ENCODE data around the gene CARMIL1. TPM values are rescaled to one million over a fixed set of nuclear protein-coding genes. Genes with fewer than 3 reads are reported as not detected.

Gene CARMIL1
- total and polyA plus RNA-seq, 2 of the 8 experiments (the other 6 are each of a cell fraction or from before 2014, with no cell fraction given) = 20.3 to 40.4 TPM

- H3K18ac ChIP-seq (ENCODE audit: extremely low read depth, low read length) = no peak overlapping the region
- H2AK5ac ChIP-seq (ENCODE audit: low read depth, low read length) = no peak overlapping the region
- no peak overlapping the region for H2BK20ac ChIP-seq (ENCODE audit: low read length)
- POLR2A ChIA-PET (ENCODE audit: partially characterized antibody) = no interaction called here
- H3K79me2 ChIP-seq (ENCODE audit: control insufficient read depth in 1 of 2, insufficient read depth in 2 of 2, low read length in 2 of 2) = no peaks in the 10 kb centered on the region
- H4K20me1 ChIP-seq (replicated peaks in 1 of 2; ENCODE audit: control insufficient read depth in 1 of 2, insufficient read depth in 2 of 2, low read length in 2 of 2) = no peaks in the 10 kb centered on the region
- DNase-seq (ENCODE audit: low read depth in 1 of 2, low spot score in 2 of 2) (no peak), FAIRE-seq (no peak)
- H3K27me3 ChIP-seq (replicated peaks in 1 of 4; ENCODE audit: control insufficient read depth in 3 of 4, extremely low read depth in 1 of 4, insufficient read depth in 3 of 4, low read length in 3 of 4) = no peaks in the 10 kb centered on the region
- no peak overlapping the region for H3K23ac ChIP-seq (ENCODE audit: insufficient read length)
- no peak overlapping the region for H3K14ac ChIP-seq (ENCODE audit: insufficient read length)
- H3K4me1 ChIP-seq (replicated peaks in 1 of 4; ENCODE audit: control insufficient read depth in 3 of 4, insufficient read depth in 4 of 4, low read length in 3 of 4) = no peaks in the 10 kb centered on the region
- H3K4me3 ChIP-seq (ENCODE audit: extremely low read depth in 1 of 4, insufficient read depth in 2 of 4, low read depth in 3 of 4, low read length in 4 of 4) = no peak overlapping the region
- H4K8ac ChIP-seq (ENCODE audit: extremely low read depth, insufficient read depth, low read length) = no peak overlapping the region
- H3K36me3 ChIP-seq (ENCODE audit: control insufficient read depth in 2 of 4, insufficient read depth in 4 of 4, low read length in 3 of 4) = peaks cover 0 to 6% (median under 1%) of the 10 kb centered on the region in 4 experiments; a peak in 2 of 8 replicates
- H4K91ac ChIP-seq (replicated peaks; ENCODE audit: insufficient read length, low read length) = no peak overlapping the region
- H2BK120ac ChIP-seq (replicated peaks; ENCODE audit: low read depth, low read length) = no peak overlapping the region
- H3K9me3 ChIP-seq (ENCODE audit: insufficient read depth in 2 of 2, low read depth in 1 of 2, low read length in 1 of 2) = no peaks in the 10 kb centered on the region
- no peak overlapping the region for H3K4me2 ChIP-seq (ENCODE audit: insufficient read depth in 1 of 2, low read depth in 2 of 2, low read length in 2 of 2)
- no peak overlapping the region for H3K56ac ChIP-seq (replicated peaks; ENCODE audit: insufficient read length, low read depth, low read length)
- no peaks in the 10 kb centered on the region for H3K79me1 ChIP-seq (ENCODE audit: low read depth, low read length)
- CTCF ChIA-PET (ENCODE audit: partially characterized antibody) = interaction anchor here (1.7 to 1.9 kb wide), 3 partner anchors 14 to 258 kb away, joined by 4 to 7 read pairs (median 5); partner anchors contain the start of gene CARMIL1
- no peak overlapping the region for H3K27ac ChIP-seq (ENCODE audit: low read depth, low read length)
- TF ChIP-seq ZNF274 (IDR thresholded peaks at IDR 0.05; ENCODE audit: borderline replicate concordance, extremely low read depth, low read length) = no peak
- no peak for TF ChIP-seq BCL11A (IDR thresholded peaks at IDR 0.05; ENCODE audit: low read depth in 2 of 2, low read length in 2 of 2)
- TF ChIP-seq KDM5A (IDR thresholded peaks at IDR 0.05; ENCODE audit: low read length) = no peak
- no peak for TF ChIP-seq TBP (IDR thresholded peaks at IDR 0.05; ENCODE audit: low read depth, low read length)
- no peak for TF ChIP-seq ATF2 (IDR thresholded peaks at IDR 0.05; ENCODE audit: low read length)
- TF ChIP-seq NANOG (IDR thresholded peaks at IDR 0.05; ENCODE audit: insufficient read depth, low read depth, low read length, poor library complexity, severe bottlenecking) = no peak
- TF ChIP-seq SRF (IDR thresholded peaks at IDR 0.05; ENCODE audit: low read depth, low read length) = no peak
- TF ChIP-seq ATF3 (IDR thresholded peaks at IDR 0.05; ENCODE audit: insufficient read depth, low read depth, low read length) = no peak
- TF ChIP-seq FOSL1 (IDR thresholded peaks at IDR 0.05; ENCODE audit: insufficient read depth, low read depth, low read length) = no peak
- no peak for TF ChIP-seq RBBP5 (IDR thresholded peaks at IDR 0.05; ENCODE audit: borderline replicate concordance, low read depth, low read length)
- no peak overlapping the region for H3K9ac ChIP-seq (replicated peaks in 1 of 4; ENCODE audit: extremely low read depth in 1 of 4, low read depth in 3 of 4, low read length in 3 of 4)
- H2BK12ac ChIP-seq (ENCODE audit: low read depth, low read length) = no peak overlapping the region
- WGBS, 2 experiments (ENCODE audit: extremely low coverage in 1 of 2, insufficient coverage in 1 of 2, insufficient read length in 1 of 2, insufficient replicate concordance in 2 of 2, low coverage in 1 of 2, low lambda C conversion rate in 2 of 2, missing lambda C conversion rate in 1 of 2) = 91% methylated on average over 4 of the region's 4 CpGs; no CpG with 5 or more reads in 1 of the 2 experiments
- H2AFZ ChIP-seq (ENCODE audit: low read length) = no peak overlapping the region
- no peak overlapping the region for H2BK15ac ChIP-seq (ENCODE audit: low read length)
- H2BK5ac ChIP-seq (ENCODE audit: low read depth, low read length) = no peak overlapping the region
- no peaks in the 10 kb centered on the region for H3K23me2 ChIP-seq (ENCODE audit: low read depth, low read length)
- no peak overlapping the region for H4K5ac ChIP-seq (ENCODE audit: insufficient read length, low read depth, low read length)
- no peak overlapping the region for H3K4ac ChIP-seq (replicated peaks; ENCODE audit: insufficient read length, low read depth, low read length)
These were observed 257.6 kb downstream of the CARMIL1 start for GRCh38 chr6:25536781-25537180.

Measured in H1 (cell line).